GM18520 (cell line): ENCODE data around the gene NUP98.
"Not testable (repeated sequence)": the region's sequence is repeated elsewhere in the genome, so short reads cannot be mapped to it uniquely, and the experiment has no call there.

Source experiments
- ATAC-seq: cut with Tn5 transposase; IDR thresholded peaks from one replicate; pipeline ENCODE4 v1.9.1; 2021; ENCODE audit not compliant: unreplicated experiment

The NUP98 gene

DNA sequence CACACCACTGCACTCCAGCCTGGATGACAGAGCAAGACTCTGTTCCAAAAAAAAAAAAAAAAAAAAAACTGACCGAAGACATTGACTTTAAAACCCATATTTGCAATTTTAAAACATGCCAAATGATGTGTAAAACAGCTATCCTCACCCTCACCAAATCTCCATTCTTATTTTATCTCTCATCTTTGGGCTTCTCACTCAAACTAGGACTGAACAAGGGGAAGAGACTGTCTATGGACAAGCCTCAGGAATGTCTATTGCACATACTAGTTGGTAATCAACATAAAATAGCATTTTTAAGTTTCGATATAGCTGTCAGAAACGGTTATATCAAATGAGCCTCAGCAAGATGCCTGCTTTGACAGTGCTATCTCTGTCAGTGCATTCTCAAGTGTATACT, 118.3 kb downstream of the NUP98 start:
- ATAC-seq, result no peak

DNA sequence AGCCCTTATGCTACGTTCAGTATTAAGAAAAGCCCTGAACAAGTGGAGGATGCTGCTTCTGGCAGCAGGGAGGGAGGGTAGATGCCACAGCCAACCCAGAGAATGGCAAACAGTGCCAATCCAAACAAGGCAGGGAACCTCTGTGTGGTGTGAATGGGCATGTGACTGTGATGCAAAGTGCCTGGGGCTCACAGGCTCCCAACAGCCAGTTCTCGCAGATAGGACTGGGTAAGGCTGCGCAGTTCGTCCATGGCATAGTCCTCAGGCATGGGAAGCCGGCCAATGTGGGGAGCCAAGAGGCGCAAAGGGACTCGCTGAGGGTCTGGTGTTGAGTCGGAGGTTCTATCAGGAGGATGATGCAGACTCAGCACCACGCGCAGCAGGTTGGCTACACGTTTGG, 121.4 kb downstream of the NUP98 start:
- no peak for ATAC-seq

DNA sequence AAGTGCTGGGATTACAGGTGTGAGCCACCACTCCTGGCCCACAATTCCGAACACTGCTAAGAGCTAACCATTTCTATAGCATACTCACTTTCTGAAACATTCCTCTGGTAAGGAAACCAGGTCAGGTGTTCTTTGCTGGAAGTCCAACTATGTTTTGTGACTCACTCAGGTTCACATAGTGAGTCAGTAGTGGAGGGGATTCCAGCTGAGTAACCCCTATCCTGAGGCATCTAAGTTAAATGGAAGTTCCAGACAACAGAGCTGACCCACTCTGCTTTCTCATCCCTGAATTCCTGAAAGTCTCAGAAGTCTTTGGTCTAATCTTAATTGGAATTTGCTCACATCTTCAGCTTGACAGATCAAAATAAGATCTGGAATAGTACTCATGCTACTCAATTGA, 123.2 kb downstream of the NUP98 start:
- ATAC-seq, result no peak

DNA sequence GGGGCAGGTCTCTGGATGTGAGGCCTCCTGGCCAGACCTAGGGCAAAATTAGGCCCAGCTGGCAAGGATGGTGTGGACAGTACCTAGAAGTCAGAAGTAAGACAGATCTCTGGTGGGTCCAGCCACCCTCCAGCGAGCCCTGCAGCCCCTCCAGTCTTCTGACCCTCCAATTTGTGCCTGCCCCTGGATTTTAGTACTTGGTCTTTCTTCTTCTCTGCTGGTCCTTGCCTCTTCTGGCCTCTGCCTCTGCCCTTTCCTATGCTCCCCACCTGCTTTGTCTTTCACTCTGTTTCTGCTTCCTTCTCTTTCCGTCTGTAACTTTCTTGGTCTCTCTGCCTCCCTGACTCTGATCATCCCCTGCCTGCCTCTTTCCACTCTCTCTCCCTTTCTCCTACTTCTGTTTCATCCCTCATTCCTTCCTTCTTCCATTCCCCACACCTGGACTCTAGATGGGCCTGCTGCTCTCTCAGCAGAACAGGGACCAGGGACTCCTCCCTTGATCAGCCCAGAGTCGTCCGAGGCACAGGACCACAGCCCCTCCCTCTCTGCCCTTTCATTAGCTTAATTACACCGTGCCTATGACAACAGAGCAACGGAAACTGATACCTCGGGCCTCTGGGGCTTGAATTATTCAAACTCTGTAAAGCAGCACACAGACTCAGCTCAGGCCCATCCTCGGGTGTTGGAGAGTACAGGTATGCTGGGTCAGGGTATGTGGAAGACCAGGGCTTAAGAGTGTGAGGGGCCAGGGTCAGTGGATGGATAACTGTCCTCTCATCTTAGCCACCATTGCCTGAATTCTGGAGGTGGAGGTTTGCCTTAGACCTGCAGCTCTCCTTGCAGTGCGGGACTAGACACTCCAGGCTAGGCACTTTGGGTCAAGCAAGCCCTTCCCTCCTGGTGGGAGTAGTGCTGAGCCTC, 125.8 kb downstream of the NUP98 start, which contains the start of gene CHRNA10:
Gene CHRNA10 (minus strand): TSS at position 51 of the 921 bp plus-strand sequence. CDS start 72 bp downstream, outside the sequence.
- no peak for ATAC-seq

DNA sequence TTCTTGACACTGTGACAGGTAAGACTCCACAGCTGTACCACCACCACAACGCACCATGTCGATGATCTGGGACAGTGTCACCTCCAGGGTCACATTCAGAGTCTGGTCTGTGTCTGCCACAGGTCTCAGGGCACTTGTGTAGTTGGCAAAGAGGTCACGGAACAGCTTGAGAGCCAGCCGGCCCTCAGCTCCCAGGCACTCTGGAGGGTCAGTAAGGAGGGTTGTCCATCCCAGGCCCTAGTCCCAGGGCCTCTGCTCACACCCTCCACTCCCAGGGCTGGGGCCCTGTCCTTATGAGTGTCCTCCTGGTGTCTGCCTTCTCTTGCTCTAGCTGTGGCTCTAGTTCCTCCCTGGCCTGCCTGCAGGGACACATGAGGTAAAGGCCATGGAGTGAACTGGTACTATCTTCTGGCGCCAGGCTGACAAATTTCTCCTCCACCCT, 127.6 kb downstream of the NUP98 start:
- no peak for ATAC-seq

DNA sequence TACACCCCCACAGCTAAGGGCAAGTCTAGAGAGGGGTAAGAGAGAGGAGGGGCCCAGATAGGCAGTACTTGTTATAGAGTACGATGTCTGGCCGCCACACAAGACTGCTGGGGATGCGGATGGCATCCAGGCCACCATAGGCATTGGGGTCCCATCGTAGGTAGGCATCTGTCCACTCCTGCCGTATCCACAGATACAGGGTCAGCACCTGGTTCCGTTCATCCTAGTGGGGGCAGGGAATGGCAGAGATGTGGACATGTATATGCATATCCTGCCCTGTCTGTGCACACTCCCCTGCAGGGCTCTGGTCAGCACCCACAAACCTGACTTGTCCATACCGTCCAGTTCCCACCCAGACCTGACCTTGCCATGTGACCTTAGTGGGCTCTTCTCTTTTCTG, 128.2 kb downstream of the NUP98 start:
- ATAC-seq, result no peak

DNA sequence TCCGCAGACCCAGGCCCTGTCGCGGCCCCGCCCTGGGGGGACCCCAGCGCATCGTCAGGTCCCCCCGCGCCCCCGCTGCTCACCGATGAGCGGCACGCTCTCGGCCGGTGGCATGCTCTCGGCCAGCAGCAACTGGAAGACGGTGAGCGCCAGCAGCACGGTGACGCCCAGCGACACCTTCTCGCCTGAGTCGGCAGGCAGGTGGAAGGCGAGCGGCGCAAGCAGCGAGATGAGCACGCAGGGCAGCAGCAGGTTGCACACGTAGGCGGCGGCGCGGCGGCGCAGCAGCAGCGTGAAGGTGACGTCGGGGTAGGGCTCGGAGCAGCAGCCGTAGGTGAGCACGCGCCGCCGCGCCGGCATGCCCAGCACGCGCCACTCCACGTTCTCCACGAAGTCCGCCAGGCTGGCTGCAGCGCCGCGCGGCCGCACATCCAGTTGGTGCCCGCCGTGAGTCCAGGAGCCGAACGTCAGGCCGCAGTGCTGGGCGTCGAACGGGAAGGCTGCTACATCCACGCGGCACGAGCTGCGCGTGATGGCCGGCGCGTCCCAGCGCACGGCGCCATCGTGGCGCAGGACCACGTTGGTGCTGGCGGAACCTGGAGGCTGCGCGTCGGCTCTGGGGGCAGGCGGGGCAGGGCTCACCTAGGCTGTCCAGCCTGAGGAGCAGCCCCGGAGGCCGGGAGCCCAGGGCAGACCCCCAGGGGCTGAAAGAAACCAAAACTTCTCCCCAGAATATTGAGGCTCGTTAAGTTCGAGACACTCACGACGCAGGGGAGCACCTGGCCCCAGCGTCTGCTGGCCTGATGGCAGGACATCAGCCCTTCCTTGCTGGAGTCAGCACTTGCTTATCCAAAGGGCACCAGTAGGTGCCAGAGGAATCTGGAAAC, 130.0 kb downstream of the NUP98 start:
- ATAC-seq, result no peak

DNA sequence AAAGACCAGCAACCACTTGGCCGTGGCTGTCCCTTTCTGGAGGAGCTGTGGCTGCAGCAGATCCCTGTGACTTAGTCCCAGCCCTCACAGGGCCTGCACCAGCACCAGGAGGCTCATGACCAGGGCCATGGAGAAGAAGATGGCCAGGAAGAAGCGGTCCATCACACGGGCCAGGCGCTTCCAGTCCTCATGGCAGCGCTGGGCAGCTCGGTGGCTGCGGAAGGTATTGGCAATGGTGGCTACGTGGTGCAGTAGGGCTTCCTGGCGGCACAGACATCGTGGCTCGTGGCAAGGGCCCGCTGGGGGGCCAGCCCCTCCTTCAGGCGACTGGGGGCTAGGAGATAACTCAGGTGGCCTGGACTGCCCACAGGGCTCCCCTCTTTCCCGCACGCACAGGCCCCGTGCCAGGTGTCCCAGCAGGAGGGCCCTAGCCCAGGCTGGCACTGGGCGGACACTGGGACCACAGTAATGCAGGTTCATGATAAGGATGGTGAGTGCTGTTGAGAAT, 131.3 kb downstream of the NUP98 start:
- no peak for ATAC-seq

DNA sequence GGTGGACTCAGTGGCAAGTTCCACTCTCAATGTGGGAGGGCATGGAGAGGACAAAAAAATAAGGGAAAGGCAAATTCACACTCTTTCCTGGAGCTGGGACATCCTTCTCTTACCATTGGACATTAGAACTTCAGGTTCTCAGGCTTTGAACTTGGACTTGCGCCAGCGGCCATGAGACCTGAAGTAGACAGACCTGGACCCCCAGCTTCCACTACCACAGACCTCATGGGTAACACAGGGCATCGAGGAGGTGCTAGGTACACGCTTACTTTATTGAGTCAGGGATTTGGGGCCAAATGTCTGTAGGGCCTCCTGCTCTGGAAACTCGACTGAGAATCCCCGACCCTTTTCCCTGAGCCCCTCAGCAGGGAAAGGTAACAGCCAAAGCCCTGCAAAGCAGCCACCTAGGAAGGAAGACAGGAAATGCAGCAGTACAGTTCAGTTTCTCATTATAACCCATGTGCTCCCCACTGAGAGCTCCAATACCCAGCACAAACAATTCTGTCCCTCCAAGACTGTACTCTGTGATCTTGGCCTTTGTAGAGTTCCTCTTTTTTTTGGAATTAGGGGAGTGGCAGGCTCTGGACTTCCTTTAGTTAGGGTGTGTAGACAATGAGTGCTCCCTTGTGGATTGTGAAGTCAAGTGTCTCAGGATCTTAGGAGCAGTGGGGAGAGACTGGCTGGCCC, 131.9 kb downstream of the NUP98 start:
- ATAC-seq, result no peak

DNA sequence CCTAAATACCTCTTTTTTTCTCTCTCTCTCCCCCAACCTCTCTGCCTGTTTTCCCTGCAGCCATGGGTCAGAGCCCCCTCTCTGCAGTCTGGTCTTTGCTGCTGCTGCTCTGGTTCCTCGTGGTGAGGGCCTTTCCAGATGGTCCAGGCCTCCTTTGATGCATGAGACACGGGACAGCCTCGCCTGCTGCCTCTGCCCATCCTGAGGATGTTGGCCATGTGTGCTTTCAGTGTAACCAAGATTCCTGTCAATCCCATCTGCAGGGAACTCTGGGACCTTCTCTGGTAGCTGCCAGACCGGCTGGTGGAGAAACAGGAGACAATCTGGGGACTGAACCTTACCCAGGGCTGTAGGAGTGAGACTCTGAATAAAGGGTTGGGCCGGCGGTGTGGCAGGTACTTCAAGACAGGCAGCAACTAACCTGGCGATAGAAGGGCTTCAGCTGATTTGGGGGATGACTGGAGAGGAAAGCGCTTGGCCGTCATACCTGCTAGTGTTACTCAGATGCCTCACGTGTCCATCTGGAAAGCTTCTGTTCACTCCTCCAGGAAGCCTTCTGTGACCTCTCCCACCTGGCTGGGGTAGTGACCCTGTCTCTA, 133.2 kb downstream of the NUP98 start:
- ATAC-seq, result no peak

DNA sequence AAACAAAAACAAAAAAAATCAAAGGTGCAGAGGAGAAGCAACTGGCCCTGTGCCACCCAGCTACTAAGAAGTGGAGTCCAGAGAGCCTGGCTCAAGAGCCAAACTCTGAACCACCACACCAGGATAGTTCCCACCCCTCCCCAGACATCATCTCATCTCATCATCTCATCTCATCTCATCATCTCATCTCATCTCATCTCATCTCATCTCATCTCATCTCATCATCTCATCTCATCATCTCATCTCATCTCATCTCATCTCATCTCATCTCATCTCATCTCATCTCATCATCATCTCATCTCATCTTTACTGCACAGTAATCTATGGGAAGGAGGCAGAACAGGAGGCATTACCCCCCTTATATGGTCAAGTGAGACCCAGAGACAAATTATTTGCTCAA, 134.5 kb downstream of the NUP98 start:
- ATAC-seq, result no peak

DNA sequence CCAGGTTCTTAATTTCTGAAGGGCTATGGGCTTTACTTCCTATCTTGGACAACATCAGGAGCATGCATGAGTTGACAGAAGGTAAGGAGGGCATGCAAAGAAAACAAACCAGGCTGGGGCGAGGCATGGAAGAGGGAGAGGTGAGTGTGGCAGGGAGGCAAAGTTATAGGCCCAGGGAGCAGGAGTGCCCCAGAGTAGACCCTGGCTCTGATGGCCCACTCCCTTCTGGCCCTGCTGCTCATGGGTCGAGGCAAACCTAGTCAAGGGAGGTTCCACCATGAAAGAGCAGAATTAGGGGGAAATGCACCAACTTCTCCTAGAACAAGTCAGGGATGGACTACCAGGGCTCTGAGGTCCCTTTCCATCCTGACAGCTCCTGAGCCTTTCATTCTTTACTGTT, 136.4 kb downstream of the NUP98 start:
- ATAC-seq, result no peak

DNA sequence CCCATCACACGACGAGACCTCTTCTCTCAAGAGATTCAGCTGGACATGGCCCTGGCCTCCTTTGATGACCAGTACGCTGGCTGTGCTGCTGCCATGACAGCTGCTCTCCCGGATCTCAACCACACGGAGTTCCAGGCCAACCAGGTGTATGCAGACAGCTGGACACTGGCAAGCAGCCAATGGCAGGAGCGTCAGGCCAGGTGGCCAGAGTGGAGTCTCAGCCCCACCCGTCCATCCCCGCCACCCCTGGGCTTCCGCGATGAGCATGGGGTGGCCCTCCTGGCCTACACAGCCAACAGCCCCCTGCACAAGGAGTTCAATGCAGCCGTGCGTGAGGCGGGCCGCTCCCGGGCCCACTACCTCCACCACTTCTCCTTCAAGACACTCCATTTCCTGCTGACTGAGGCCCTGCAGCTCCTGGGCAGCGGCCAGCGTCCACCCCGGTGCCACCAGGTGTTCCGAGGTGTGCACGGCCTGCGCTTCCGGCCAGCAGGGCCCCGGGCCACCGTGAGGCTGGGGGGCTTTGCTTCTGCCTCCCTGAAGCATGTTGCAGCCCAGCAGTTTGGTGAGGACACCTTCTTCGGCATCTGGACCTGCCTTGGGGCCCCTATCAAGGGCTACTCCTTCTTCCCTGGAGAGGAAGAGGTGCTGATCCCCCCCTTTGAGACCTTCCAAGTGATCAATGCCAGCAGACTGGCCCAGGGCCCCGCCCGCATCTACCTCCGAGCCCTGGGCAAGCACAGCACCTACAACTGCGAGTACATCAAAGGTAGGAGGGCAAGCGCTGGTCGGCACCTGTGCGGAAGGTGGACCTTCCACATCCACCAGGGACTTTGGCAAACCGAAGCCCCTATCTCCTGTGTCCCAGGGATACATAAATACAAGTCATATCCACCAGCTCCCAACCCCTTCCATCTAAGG, 137.5 kb downstream of the NUP98 start:
- no peak for ATAC-seq

DNA sequence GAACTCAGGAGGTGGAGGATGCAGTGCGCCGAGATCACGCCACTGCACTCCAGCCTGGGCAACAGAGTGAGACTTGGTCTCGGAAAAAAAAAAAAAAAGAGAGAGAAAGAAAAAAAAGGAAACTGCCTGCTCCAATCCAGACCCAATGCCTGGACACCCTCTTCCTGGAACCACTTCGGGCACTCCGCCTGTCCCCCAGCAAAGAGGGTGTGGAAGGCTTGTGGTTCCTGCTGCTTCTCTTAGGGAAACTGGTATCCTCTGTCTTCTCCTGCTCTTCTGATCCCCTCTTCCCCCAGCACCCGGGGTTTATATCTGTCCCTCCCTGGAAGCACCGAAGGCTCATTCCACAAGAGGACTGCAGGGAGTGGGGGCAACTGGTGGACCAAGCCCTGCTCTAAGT, 139.1 kb downstream of the NUP98 start:
- ATAC-seq, result no peak

DNA sequence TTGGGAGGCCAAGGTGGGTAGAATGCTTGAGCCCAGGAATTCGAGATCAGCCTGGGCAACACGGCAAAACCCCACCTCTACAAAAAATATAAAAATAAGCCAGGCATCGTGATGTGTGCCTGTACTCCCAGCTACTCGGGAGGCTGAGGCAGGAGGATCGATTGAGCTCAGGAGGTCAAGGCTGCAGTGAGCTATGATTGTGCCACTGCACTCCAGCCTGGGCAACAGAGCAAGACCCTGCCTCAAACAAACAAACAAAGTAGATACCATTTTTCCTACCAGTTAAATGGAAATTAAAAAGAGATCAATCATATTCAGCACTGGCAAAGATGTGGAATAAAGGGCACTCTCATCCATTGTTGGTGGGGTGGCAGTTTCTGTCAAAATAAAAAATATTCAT, 140.0 kb downstream of the NUP98 start:
- not testable (repeated sequence) for ATAC-seq

DNA sequence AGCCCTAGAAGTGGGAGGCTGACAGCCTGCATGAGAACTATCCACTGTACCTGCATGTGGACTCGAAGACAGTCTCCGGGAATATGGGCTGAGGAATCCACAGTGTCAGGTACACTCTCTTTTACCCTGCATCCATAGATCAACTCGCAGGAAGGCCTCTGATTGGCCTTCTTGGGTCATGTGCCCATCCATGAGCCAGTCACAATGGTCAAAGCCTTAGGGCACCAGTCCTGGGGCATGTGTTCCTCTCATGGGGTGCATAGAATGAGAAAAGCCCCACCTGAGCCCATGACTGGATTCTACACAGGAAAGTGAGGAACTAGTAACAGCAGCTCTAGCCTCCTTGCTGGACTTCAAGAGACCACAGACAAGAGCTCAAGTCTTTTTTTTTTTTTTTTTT, 141.8 kb downstream of the NUP98 start:
- ATAC-seq, result no peak

DNA sequence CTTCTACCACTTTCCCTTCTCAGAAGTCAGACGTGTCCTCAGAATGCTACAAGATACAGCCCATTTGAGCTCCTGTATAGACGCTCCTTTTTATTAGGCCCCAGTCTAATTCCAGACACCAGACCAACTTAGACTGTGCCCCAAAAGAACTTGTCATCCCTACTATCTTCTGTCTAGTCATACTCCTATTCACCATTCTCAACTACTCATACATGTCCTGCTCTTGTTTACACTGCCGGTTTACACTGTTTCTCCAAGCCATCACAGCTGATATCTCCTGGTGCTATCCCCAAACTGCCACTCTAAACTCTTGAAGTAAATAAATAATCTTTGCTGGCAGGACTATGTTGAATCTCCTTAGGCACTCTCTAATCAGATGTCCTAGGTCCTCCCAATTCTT, 144.8 kb downstream of the NUP98 start:
- not testable (repeated sequence) for ATAC-seq

DNA sequence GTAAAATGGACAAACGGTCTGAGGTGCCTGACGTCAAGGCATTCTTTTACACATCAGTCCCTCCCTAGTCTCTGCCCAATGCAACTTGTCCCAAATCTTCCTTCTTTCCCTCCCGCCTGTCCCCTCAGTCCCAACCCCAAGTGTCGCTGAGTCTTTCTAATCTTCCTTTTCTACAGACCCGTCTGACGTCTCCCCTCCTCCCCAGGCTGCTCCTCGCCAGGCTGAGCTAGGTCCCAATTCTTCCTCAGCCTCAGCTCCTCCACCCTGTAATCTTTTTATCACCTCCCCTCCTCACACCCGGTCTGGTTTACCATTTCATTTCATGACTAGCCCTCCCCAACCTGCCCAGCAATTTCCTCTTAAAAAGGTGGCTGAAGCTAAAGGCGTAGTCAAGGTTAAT, 148.0 kb downstream of the NUP98 start:
- not testable (repeated sequence) for ATAC-seq

DNA sequence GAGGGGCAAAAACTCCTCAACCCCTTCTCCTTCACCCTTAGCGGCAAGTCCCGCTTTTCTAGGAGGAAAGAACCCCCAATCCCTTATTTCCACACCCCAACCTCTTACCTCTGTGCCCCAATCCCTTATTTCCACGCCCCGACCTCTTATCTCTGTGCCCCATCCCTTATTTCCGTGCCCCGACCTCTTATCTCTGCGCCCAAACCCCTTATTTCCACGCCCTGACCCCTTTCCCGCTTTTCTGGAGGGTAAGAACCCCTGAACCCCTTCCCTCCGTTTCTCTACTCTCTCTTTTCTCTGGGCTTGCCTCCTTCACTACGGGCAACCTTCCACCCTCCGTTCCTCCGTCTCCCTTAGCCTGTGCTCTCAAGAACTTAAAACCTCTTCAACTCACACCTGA, 148.5 kb downstream of the NUP98 start:
- not testable (repeated sequence) for ATAC-seq
